GM12878 (cell line): ENCODE results near the gene PDLIM4. TPM values are rescaled to one million over a fixed set of nuclear protein-coding genes. Genes with fewer than 3 reads are reported as not detected.
A peak's percentile ranks its signal among the peaks of the same experiment; 100 is the strongest.

Experiments used
- ATAC-seq: fragments of 200-7000 bp; cut with Tn5 transposase; 3 replicates; pipeline ENCODE4 v1.9.1; 2020; ENCODE audit warnings: mild to moderate bottlenecking, moderate library complexity
- BruUV-seq: library from RNA; stranded (reverse); fragments of 400-500 nt; replicated peaks from 2 replicates; lab custom pipeline; 2021; lab: Mats Ljungman, UMichigan
- CTCF ChIA-PET: fragments of 300-600 bp; sonication (Branson Sonifier 250); formaldehyde crosslinking; extraction: SDS; loops from one replicate; lab custom pipeline; 2021; ENCODE audit warnings: inconsistent platforms; lab: Yijun Ruan, JAX
- POLR2A ChIA-PET: fragments of 350-600 bp; formaldehyde crosslinking; extraction: SDS; loops from one replicate; lab custom pipeline; 2021; ENCODE audit warnings: inconsistent platforms; lab: Charles Lee
- RAD21 ChIA-PET: fragments of 300-600 bp; sonication (Branson Sonifier 250); formaldehyde crosslinking; loops from one replicate; lab custom pipeline; 2023; ENCODE audit warnings: antibody characterized with exemption; ENCODE audit not compliant: unreplicated experiment; lab: Charles Lee
- SMC1A ChIA-PET: fragments of 300-600 bp; sonication (Branson Sonifier 250); formaldehyde crosslinking; loops from one replicate; lab custom pipeline; 2023; ENCODE audit not compliant: unreplicated experiment, uncharacterized antibody; lab: Charles Lee
- DNase-seq: peaks from one replicate; pipeline ENCODE4 v3.0.0-alpha.2; 2011; ENCODE audit warnings: low read depth, low spot score
- FAIRE-seq: peaks from 3 replicates; lab custom pipeline; 2011; peaks lifted over from hg19 to GRCh38; lab: Jason Lieb, UNC
- H2AFZ ChIP-seq: 2 replicates; pipeline ENCODE4 v1.6.0; 2011; ENCODE audit warnings: low read depth, low read length, control low read depth; ENCODE audit not compliant: control insufficient read depth
- H3K27ac ChIP-seq: 2 replicates; pipeline ENCODE4 v1.5.1; 2011; ENCODE audit warnings: control low read depth; ENCODE audit not compliant: control insufficient read depth, insufficient read depth
- H3K27me3 ChIP-seq, 2 experiments: replicated peaks in 1 of 2; 2 replicates each; pipeline versions ENCODE4 v1.6.0 to v1.6.1; 2011; ENCODE audit warnings: low read length in 1 of 2; ENCODE audit not compliant: control insufficient read depth in 2 of 2, insufficient read depth in 2 of 2
- H3K36me3 ChIP-seq, 2 experiments: 2 replicates each; pipeline ENCODE4 v1.5.1; 2011; ENCODE audit warnings: low read length in 1 of 2; ENCODE audit not compliant: control insufficient read depth in 2 of 2, insufficient read depth in 2 of 2
- H3K4me1 ChIP-seq: 2 replicates; pipeline ENCODE4 v1.6.1; 2011; ENCODE audit warnings: mild to moderate bottlenecking, low read length, moderate library complexity, mixed read lengths; ENCODE audit not compliant: control insufficient read depth, insufficient read depth
- H3K4me2 ChIP-seq: 2 replicates; pipeline ENCODE4 v1.6.0; 2011; ENCODE audit warnings: control low read depth; ENCODE audit not compliant: control insufficient read depth, insufficient read depth
- H3K4me3 ChIP-seq: fragments of 200-600 bp; sonication (generic); 2 replicates; pipeline ENCODE4 v1.5.1; 2016
- H3K79me2 ChIP-seq: 2 replicates; pipeline ENCODE4 v1.6.0; 2011; ENCODE audit warnings: low read length; ENCODE audit not compliant: control insufficient read depth, insufficient read depth
- H3K9ac ChIP-seq: 2 replicates; pipeline ENCODE4 v1.8.0; 2011; ENCODE audit warnings: low read length, control low read depth, mixed read lengths; ENCODE audit not compliant: control insufficient read depth, insufficient read depth
- H3K9me3 ChIP-seq: replicated peaks from 3 replicates; pipeline ENCODE4 v1.5.1; 2011; ENCODE audit warnings: mild to moderate bottlenecking, low read length; ENCODE audit not compliant: control insufficient read depth, insufficient read depth
- H4K20me1 ChIP-seq: 2 replicates; pipeline ENCODE4 v1.6.0; 2011; ENCODE audit not compliant: control insufficient read depth, insufficient read depth
- EZH2 ChIP-seq: IDR thresholded peaks from 2 replicates; pipeline ENCODE4 v1.6.1; 2012; ENCODE audit warnings: low read depth, mild to moderate bottlenecking, control low read depth, inconsistent platforms, low read length, borderline replicate concordance; ENCODE audit not compliant: control insufficient read depth
- LARP7 ChIP-seq: fragments of 450-650 bp; IDR thresholded peaks from 2 replicates; pipeline ENCODE4 v1.6.1; 2017; ENCODE audit warnings: mild to moderate bottlenecking
- NFXL1 ChIP-seq: fragments of 450-650 bp; IDR thresholded peaks from 2 replicates; pipeline ENCODE4 v1.6.1; 2017; ENCODE audit warnings: antibody characterized with exemption, mild to moderate bottlenecking, borderline replicate concordance
- WGBS: methylation state at CpG from one replicate; pipeline ENCODE4 v1.1.6; 2016; ENCODE audit warnings: low lambda C conversion rate; ENCODE audit not compliant: insufficient replicate concordance, insufficient coverage; ENCODE audit errors: missing lambda C conversion rate; 5-methylcytosine and 5-hydroxymethylcytosine counted together
- in situ Hi-C: fragments of 300-500 bp; cut with MboI; formaldehyde crosslinking; loops from 9 replicates; pipeline ENCODE4 v1.14.3; 2018; ENCODE audit warnings: mixed read lengths
- intact Hi-C: fragments of 100-400 bp; cut with micrococcal nuclease; formaldehyde crosslinking; loops from one replicate; pipeline ENCODE4 v1.14.2; 2022; ENCODE audit not compliant: unreplicated experiment
- polyA plus RNA-seq, 11 experiments: library from polyadenylated mRNA; depleted of rRNA in 4 of 11; unstranded in 6 of 11; stranded (reverse) in 5 of 11; fragments of >200 nt; fragmentation: Nextera tagmentation in 4 of 11; fragmentation: Illumina TruSeq in 1 of 11; extraction: Ambion mirVana in 4 of 11; extraction: Trizol in 1 of 11; gene quantifications; 1 replicate in 1 of 11; 2 replicates in 10 of 11; pipeline versions ENCODE4 v1.2.1 to v1.2.3, GENCODE V29; 2011 to 2016; ENCODE audit warnings: inconsistent platforms in 2 of 11, missing spikeins in 2 of 11, low read depth in 1 of 11
- total RNA-seq, 4 experiments: library from RNA; depleted of rRNA in 3 of 4; stranded (reverse); fragments of >200 nt in 3 of 4; fragmentation: Illumina TruSeq in 1 of 4; extraction: Trizol in 1 of 4; gene quantifications; 2 replicates each; pipeline versions ENCODE4 v1.2.1 to v1.2.3, GENCODE V29; 2013 to 2021

The PDLIM4 gene
- total and polyA plus RNA-seq, 10 of the 15 experiments (the other 5 are each of a cell fraction or from before 2014, with no cell fraction given): 0.13 to 1.7 (median 0.39) TPM; not detected in 3

DNA sequence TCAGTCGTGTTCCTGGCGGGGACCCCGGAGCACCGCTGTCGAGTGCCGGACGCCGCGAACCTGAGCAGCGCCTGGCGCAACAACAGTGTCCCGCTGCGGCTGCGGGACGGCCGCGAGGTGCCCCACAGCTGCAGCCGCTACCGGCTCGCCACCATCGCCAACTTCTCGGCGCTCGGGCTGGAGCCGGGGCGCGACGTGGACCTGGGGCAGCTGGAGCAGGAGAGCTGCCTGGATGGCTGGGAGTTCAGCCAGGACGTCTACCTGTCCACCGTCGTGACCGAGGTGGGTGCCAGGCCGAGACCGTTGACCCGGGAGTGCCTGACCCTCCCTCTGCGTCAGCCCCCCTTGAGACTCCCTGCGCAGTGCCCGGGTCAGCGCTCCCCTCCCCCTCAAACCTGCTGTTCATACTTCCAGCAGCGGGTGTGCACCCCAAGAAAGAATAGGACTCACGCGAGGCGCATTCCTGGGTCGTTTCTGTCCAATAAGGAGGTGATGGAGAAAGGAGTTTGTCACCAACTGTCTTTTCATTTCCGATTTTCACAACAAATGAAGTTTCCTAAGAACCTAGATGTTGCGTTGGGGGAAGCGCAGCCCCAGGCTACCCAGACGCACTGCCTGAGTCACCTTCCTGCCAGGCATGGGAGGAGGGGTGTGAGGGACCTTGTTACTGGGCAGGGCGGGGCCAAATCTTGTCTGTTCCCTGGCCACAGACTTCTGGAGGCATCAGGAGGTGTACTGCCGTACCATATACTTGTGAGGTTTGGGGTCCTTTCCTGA, 37.4 kb downstream of the PDLIM4 start:
- H4K20me1 ChIP-seq: no peaks in the 10 kb centered on the region; the same call in 1 of the 2 replicates

More for the DNA sequence above, 37.4 kb downstream of the PDLIM4 start:
- peak overlapping the region; percentile 70 for H3K4me3 ChIP-seq
- ATAC-seq (peak; percentile 19), FAIRE-seq (no peak), DNase-seq (no peak)
- H3K9ac ChIP-seq: no peak overlapping the region
- in situ Hi-C loops (no loop called here), intact Hi-C loops (no loop called here)
- H3K4me1 ChIP-seq: peaks cover 21% of the 10 kb centered on the region
- 3% methylated on average over 46 of the region's 50 CpGs for WGBS
- H3K27ac ChIP-seq: no peak overlapping the region
- RAD21 ChIA-PET: interaction anchor here (1.1 to 4.9 kb wide), 8 partner anchors 9 to 115 kb away, joined by 4 to 38 read pairs (median 13); partner anchors contain the start of gene SLC22A5
- H3K27me3 ChIP-seq: peaks cover 4 to 22% of the 10 kb centered on the region in 2 experiments; a peak in 3 of 4 replicates
- no peaks in the 10 kb centered on the region for H3K36me3 ChIP-seq
- CTCF ChIA-PET: interaction anchor here (1.2 to 5.6 kb wide), 5 partner anchors 13 to 58 kb away, joined by 3 to 66 read pairs (median 8); no protein-coding TSS in a partner anchor
- SMC1A ChIA-PET: interaction anchor here (1.3 to 4.3 kb wide), 6 partner anchors 32 to 70 kb away, joined by 3 to 38 read pairs (median 4); no protein-coding TSS in a partner anchor
- H3K79me2 ChIP-seq: no peaks in the 10 kb centered on the region
- TF ChIP-seq EZH2: 0 out of 2 replicates have a peak, but pooled peaks have one; percentile 21
- TF ChIP-seq NFXL1: no peak
- peak; percentile 40; the same call in 1 of the 2 replicates for TF ChIP-seq LARP7
- H2AFZ ChIP-seq: 0 out of 2 replicates have a peak overlapping the region, but pooled peaks have one; percentile 7
- BruUV-seq: no TSS peak
- H3K4me2 ChIP-seq: peak overlapping the region; percentile 99
- no peaks in the 10 kb centered on the region for H3K9me3 ChIP-seq
- POLR2A ChIA-PET: interaction anchor here (0.7 to 2.1 kb wide), 5 partner anchors 10 to 88 kb away, joined by 3 to 18 read pairs (median 6); no protein-coding TSS in a partner anchor
